ENCODE data around the gene SDK1. TPM values are rescaled to one million over a fixed set of nuclear protein-coding genes. Genes with fewer than 3 reads are reported as not detected.

The SDK1 gene
- polyA plus RNA-seq, 1 donor, result 3.6 TPM

- DNase-seq, result no peak
Measured at GRCh38 chr7:3806516-3806915, 505.5 kb downstream of the SDK1 start.

- DNase-seq, result no peak
Measured at GRCh38 chr7:3807824-3808223, 506.8 kb downstream of the SDK1 start.

- DNase-seq, result no peak
Measured at GRCh38 chr7:3821488-3821887, 520.4 kb downstream of the SDK1 start.

- no peak for DNase-seq
Measured at GRCh38 chr7:3825491-3825890, 524.4 kb downstream of the SDK1 start.

GRCh38 chr7:3832199-3832598, 531.1 kb downstream of the SDK1 start:
- DNase-seq, result no peak

- DNase-seq, result no peak
Measured at GRCh38 chr7:3835109-3835508, 534.1 kb downstream of the SDK1 start.

- no peak for DNase-seq
Measured at GRCh38 chr7:3836855-3837254, 535.8 kb downstream of the SDK1 start.

GRCh38 chr7:3844540-3845151, 543.6 kb downstream of the SDK1 start:
- DNase-seq, result no peak

GRCh38 chr7:3846738-3847137, 545.7 kb downstream of the SDK1 start:
- no peak for DNase-seq

GRCh38 chr7:3847336-3847735, 546.3 kb downstream of the SDK1 start:
- DNase-seq, result no peak

- no peak for DNase-seq
Measured at GRCh38 chr7:3859431-3859830, 558.4 kb downstream of the SDK1 start.

- no peak for DNase-seq
Measured at GRCh38 chr7:3860932-3861331, 559.9 kb downstream of the SDK1 start.

- DNase-seq, result no peak
Measured at GRCh38 chr7:3861386-3861785, 560.3 kb downstream of the SDK1 start.

GRCh38 chr7:3861941-3862340, 560.9 kb downstream of the SDK1 start:
- DNase-seq, result peak; percentile 65

- DNase-seq, result no peak
Measured at GRCh38 chr7:3862774-3863173, 561.7 kb downstream of the SDK1 start.

- no peak for DNase-seq
Measured at GRCh38 chr7:3866277-3866676, 565.2 kb downstream of the SDK1 start.

- no peak for DNase-seq
Measured at GRCh38 chr7:3867863-3868262, 566.8 kb downstream of the SDK1 start.

GRCh38 chr7:3879355-3880075, 578.5 kb downstream of the SDK1 start:
- no peak for DNase-seq

- DNase-seq, result no peak
Measured at GRCh38 chr7:3880228-3880987, 579.4 kb downstream of the SDK1 start.

GRCh38 chr7:3882782-3883181, 581.7 kb downstream of the SDK1 start:
- DNase-seq, result peak; percentile 43

- DNase-seq, result no peak
Measured at GRCh38 chr7:3884543-3884942, 583.5 kb downstream of the SDK1 start.

- no peak for DNase-seq
Measured at GRCh38 chr7:3887096-3887690, 586.1 kb downstream of the SDK1 start.

- no peak for DNase-seq
Measured at GRCh38 chr7:3888096-3888495, 587.0 kb downstream of the SDK1 start.

Measured in hindlimb muscle (tissue), 1 donor.